ENCODE measurements around the gene HMGN4.

- TF ChIP-seq POLR2AphosphoS5 (IDR thresholded peaks at IDR 0.05) (peak; percentile 13 to 76 (median 70)), CTCF (IDR thresholded peaks at IDR 0.05) (peak in 1 of 3 donors; percentile 16)
Observed at GRCh38 chr6:26520850-26521599, 17.1 kb upstream of the HMGN4 start.

Data from breast epithelium (tissue), 3 donors.